ENCODE results near the gene CAPSL.

- TF ChIP-seq CTCF (conservative IDR thresholded peaks at IDR 0.05; ENCODE audit: low read depth, low read length): no peak
- TF ChIP-seq EZH2 (IDR thresholded peaks at IDR 0.05; ENCODE audit: borderline replicate concordance, low read depth, low read length, poor library complexity, severe bottlenecking): no peak
These were observed 29.6 kb downstream of the CAPSL start for GRCh38 chr5:35908814-35909213.

Data from A673 (cell line).